CD14-positive monocyte (primary cell): Measurements from ENCODE around the gene RELB. TPM values are rescaled to one million over a fixed set of nuclear protein-coding genes. Genes with fewer than 3 reads are reported as not detected.
"Not testable (repeated sequence)": the region's sequence is repeated elsewhere in the genome, so short reads cannot be mapped to it uniquely, and the experiment has no call there.

Experiments used
- DNase-seq, 3 donors: peaks; one replicate each; pipeline ENCODE4 v3.0.0-alpha.2; 2011 to 2022
- H2AFZ ChIP-seq: 2 replicates; pipeline ENCODE4 v1.6.0; 2012; ENCODE audit warnings: mild to moderate bottlenecking, low read depth, low read length, inconsistent platforms; ENCODE audit not compliant: insufficient read depth, poor library complexity, severe bottlenecking
- H3K27ac ChIP-seq, 2 donors: 1 replicate in 1 of 2; 2 replicates in 1 of 2; pipeline ENCODE4 v1.5.1; 2012 to 2013; ENCODE audit warnings: low read length in 2 of 2, control low read depth in 1 of 2, inconsistent platforms in 1 of 2, low read depth in 1 of 2, mild to moderate bottlenecking in 1 of 2
- H3K27me3 ChIP-seq, 2 donors: one replicate each; pipeline versions ENCODE4 v1.6.0 to v1.6.1; 2011 to 2013; ENCODE audit warnings: low read length in 2 of 2; ENCODE audit not compliant: control insufficient read depth in 2 of 2, insufficient read depth in 2 of 2
- H3K36me3 ChIP-seq, 2 donors: replicated peaks in 1 of 2; 1 replicate in 1 of 2; 2 replicates in 1 of 2; pipeline versions ENCODE4 v1.5.1 to v1.6.1; 2012 to 2013; ENCODE audit warnings: low read length in 2 of 2, control low read depth in 1 of 2, inconsistent platforms in 1 of 2, mild to moderate bottlenecking in 1 of 2; ENCODE audit not compliant: insufficient read depth in 2 of 2, control insufficient read depth in 1 of 2
- H3K4me1 ChIP-seq, 2 donors: 1 replicate in 1 of 2; 2 replicates in 1 of 2; pipeline versions ENCODE4 v1.5.1 to v1.6.1; 2012 to 2013; ENCODE audit warnings: low read length in 2 of 2, control low read depth in 1 of 2, inconsistent platforms in 1 of 2, mild to moderate bottlenecking in 1 of 2, moderate library complexity in 1 of 2; ENCODE audit not compliant: insufficient read depth in 2 of 2, control insufficient read depth in 1 of 2
- H3K4me2 ChIP-seq: replicated peaks from 2 replicates; pipeline ENCODE3; 2012; ENCODE audit warnings: low read length, moderate library complexity, mild to moderate bottlenecking; ENCODE audit not compliant: poor library complexity, severe bottlenecking; ENCODE audit errors: extremely low read depth
- H3K4me3 ChIP-seq, 3 experiments: fragments of 200-600 bp in 1 of 3; sonication (generic) in 1 of 3; replicated peaks in 1 of 3; 1 replicate in 2 of 3; 2 replicates in 1 of 3; pipeline ENCODE4 v1.5.1; 2011 to 2013; ENCODE audit warnings: low read length in 3 of 3, mild to moderate bottlenecking in 3 of 3, control low read depth in 2 of 3, low read depth in 2 of 3, inconsistent platforms in 1 of 3, moderate library complexity in 1 of 3
- H3K79me2 ChIP-seq: 2 replicates; pipeline ENCODE4 v1.6.0; 2012; ENCODE audit warnings: mild to moderate bottlenecking, control low read depth, inconsistent platforms, low read length, moderate library complexity; ENCODE audit not compliant: insufficient read depth
- H3K9ac ChIP-seq: 2 replicates; pipeline ENCODE4 v1.6.0; 2017; ENCODE audit warnings: low read length, mild to moderate bottlenecking; ENCODE audit not compliant: insufficient read depth, poor library complexity, severe bottlenecking
- H3K9me3 ChIP-seq, 2 donors: replicated peaks in 1 of 2; 1 replicate in 1 of 2; 2 replicates in 1 of 2; pipeline versions ENCODE4 v1.5.1 to v1.6.1; 2012 to 2013; ENCODE audit warnings: low read length in 2 of 2, control low read depth in 1 of 2; ENCODE audit not compliant: control insufficient read depth in 1 of 2, insufficient read depth in 1 of 2
- H4K20me1 ChIP-seq: 2 replicates; pipeline ENCODE4 v1.6.0; 2012; ENCODE audit warnings: mild to moderate bottlenecking, low read length, control low read depth, moderate library complexity; ENCODE audit not compliant: insufficient read depth
- H3K27ac Mint-ChIP-seq, 7 donors: one replicate each; pipeline ENCODE4 v1.8.0; 2020; ENCODE audit warnings: mild to moderate bottlenecking in 7 of 7, mixed read lengths in 7 of 7, moderate library complexity in 6 of 7, inconsistent platforms in 2 of 7
- H3K27me3 Mint-ChIP-seq, 3 donors: one replicate each; pipeline ENCODE4 v1.8.0; 2021 to 2022; ENCODE audit warnings: low read depth in 3 of 3, mild to moderate bottlenecking in 3 of 3, mixed read lengths in 3 of 3, moderate library complexity in 3 of 3, inconsistent platforms in 1 of 3
- H3K36me3 Mint-ChIP-seq, 2 donors: one replicate each; pipeline ENCODE4 v1.8.0; 2020; ENCODE audit warnings: mixed read lengths in 2 of 2, inconsistent platforms in 1 of 2, mild to moderate bottlenecking in 1 of 2
- H3K4me1 Mint-ChIP-seq: one replicate; pipeline ENCODE4 v1.8.0; 2020; ENCODE audit warnings: mild to moderate bottlenecking, mixed read lengths
- H3K4me3 Mint-ChIP-seq, 2 donors: one replicate each; pipeline ENCODE4 v1.8.0; 2020; ENCODE audit warnings: mild to moderate bottlenecking in 2 of 2, mixed read lengths in 2 of 2, moderate library complexity in 1 of 2
- H3K9me3 Mint-ChIP-seq, 7 donors: one replicate each; pipeline ENCODE4 v1.8.0; 2020 to 2022; ENCODE audit warnings: mixed read lengths in 7 of 7, mild to moderate bottlenecking in 6 of 7, moderate library complexity in 6 of 7, inconsistent platforms in 2 of 7
- WGBS: methylation state at CpG from one replicate; pipeline ENCODE4 v1.1.5; 2013; ENCODE audit warnings: missing lambda C conversion rate; ENCODE audit not compliant: insufficient coverage; 5-methylcytosine and 5-hydroxymethylcytosine counted together
- intact Hi-C, 2 donors: fragments of 100-400 bp; cut with micrococcal nuclease; formaldehyde crosslinking; loops; one replicate each; pipeline versions ENCODE4 v1.15.0 to v1.15.1; 2023
- polyA plus RNA-seq, 3 donors: library from polyadenylated mRNA; depleted of rRNA in 1 of 3; unstranded in 2 of 3; stranded (reverse) in 1 of 3; fragments of 300-500 nt in 2 of 3; fragments of >200 nt in 1 of 3; fragmentation: Illumina TruSeq in 2 of 3; gene quantifications; 1 replicate in 2 of 3; 2 replicates in 1 of 3; pipeline ENCODE4 v1.2.3, GENCODE V29; 2012 to 2021
- TF ChIP-seq, protein P1 (sequence below): fragments of 200-600 bp; IDR thresholded peaks from one replicate; pipeline ENCODE4 v1.8.0; 2022; ENCODE audit warnings: antibody characterized with exemption, mild to moderate bottlenecking

Gene RELB
- polyA plus RNA-seq, 3 donors = 32.3 to 35.0 (median 34.4) TPM

DNA sequence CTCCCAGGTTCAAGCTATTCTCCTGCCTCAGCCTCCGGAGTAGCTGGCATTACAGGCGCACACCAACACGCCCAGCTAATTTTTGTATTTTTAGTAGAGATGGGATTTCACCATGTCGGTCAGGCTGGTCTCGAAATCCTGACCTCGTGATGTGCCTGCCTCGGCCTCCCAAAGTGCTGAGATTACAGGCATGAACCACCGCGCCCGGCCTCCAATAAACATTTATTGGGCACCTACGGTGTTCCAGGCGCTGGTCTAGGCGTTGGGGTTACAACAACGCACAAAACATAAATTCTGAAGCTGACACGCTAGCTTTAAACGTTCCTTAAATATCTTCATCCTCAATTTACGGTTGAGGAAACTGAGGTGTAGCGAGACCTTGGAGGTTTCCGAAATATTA, 599 bp upstream of the RELB start:
- peak overlapping the region; percentile 20 for H3K9ac ChIP-seq
- H3K36me3 ChIP-seq = peaks cover 5 to 22% of the 10 kb centered on the region in 2 donors
- H2AFZ ChIP-seq = peak overlapping the region; percentile 46
- peaks cover 10 to 36% of the 10 kb centered on the region in 2 donors for H3K36me3 Mint-ChIP-seq
- H3K4me3 Mint-ChIP-seq = peak overlapping the region; percentile 52 to 53
- peak overlapping the region in 1 of 2 donors; percentile 66 for H3K27ac ChIP-seq
- H3K27ac Mint-ChIP-seq = peak overlapping the region; percentile 42 to 91 (median 74)
- WGBS = 60% methylated on average over 10 of the region's 19 CpGs
- H3K4me2 ChIP-seq = peak overlapping the region; percentile 42
- not testable (repeated sequence) for H3K9me3 ChIP-seq, H3K9me3 Mint-ChIP-seq, H3K27me3 Mint-ChIP-seq, DNase-seq, H3K79me2 ChIP-seq, H3K27me3 ChIP-seq
- peaks cover 28% of the 10 kb centered on the region for H4K20me1 ChIP-seq
- H3K4me1 ChIP-seq = peaks cover 13 to 14% of the 10 kb centered on the region in 2 donors
- intact Hi-C loops = loop anchor here in 1 of 2 donors (5.0 kb wide), 1 partner anchor 42 kb away; no protein-coding TSS in a partner anchor
- H3K4me3 ChIP-seq = peak overlapping the region; percentile 14 to 35 (median 18)
- peaks cover 12% of the 10 kb centered on the region for H3K4me1 Mint-ChIP-seq

DNA sequence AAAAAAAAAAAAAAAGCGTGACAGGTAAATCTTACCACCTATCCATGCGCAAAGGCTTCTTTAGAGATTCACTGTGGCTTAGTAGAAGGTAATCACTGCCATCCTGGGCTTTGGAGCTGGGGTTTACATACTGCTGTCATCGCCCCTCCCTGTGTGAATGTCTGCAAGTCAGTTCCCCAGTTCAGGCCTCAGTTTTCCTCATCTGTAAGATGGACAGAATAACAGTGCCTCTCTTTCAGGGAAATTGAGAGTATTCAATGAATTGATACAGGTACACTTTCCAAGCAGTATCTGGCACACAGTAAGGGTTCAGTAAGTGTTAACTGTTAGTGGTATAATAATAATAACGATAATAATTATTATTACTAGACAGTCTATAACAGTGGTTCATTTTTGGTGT, 2.2 kb downstream of the RELB start:
- no peaks in the 10 kb centered on the region for H3K9me3 Mint-ChIP-seq
- peaks cover 0 to 5% (median 1%) of the 10 kb centered on the region in 3 donors for H3K27me3 Mint-ChIP-seq
- DNase-seq = no peak
- Histone ChIP-seq H2AFZ (no peak overlapping the region), H3K27ac (no peak overlapping the region), H3K4me2 (no peak overlapping the region), H3K36me3 (peaks cover 16 to 45% of the 10 kb centered on the region in 2 donors), H3K79me2 (peaks cover 8% of the 10 kb centered on the region), H4K20me1 (peaks cover 52% of the 10 kb centered on the region), H3K9me3 (no peaks in the 10 kb centered on the region), H3K4me3 (no peak overlapping the region), H3K27me3 (no peaks in the 10 kb centered on the region), H3K4me1 (peaks cover 14 to 20% of the 10 kb centered on the region in 2 donors), H3K9ac (no peak overlapping the region)
- peaks cover 22% of the 10 kb centered on the region for H3K4me1 Mint-ChIP-seq
- intact Hi-C loops = loop anchor here (2.0 to 5.0 kb wide), 2 partner anchors 35 to 39 kb away; partner anchors contain the start of gene CLASRP (in 1 of the 2)
- H3K36me3 Mint-ChIP-seq = peaks cover 29 to 57% of the 10 kb centered on the region in 2 donors
- peak overlapping the region in 1 of 7 donors; percentile 63 for H3K27ac Mint-ChIP-seq
- no peak overlapping the region for H3K4me3 Mint-ChIP-seq
- TF ChIP-seq, protein P1, sequence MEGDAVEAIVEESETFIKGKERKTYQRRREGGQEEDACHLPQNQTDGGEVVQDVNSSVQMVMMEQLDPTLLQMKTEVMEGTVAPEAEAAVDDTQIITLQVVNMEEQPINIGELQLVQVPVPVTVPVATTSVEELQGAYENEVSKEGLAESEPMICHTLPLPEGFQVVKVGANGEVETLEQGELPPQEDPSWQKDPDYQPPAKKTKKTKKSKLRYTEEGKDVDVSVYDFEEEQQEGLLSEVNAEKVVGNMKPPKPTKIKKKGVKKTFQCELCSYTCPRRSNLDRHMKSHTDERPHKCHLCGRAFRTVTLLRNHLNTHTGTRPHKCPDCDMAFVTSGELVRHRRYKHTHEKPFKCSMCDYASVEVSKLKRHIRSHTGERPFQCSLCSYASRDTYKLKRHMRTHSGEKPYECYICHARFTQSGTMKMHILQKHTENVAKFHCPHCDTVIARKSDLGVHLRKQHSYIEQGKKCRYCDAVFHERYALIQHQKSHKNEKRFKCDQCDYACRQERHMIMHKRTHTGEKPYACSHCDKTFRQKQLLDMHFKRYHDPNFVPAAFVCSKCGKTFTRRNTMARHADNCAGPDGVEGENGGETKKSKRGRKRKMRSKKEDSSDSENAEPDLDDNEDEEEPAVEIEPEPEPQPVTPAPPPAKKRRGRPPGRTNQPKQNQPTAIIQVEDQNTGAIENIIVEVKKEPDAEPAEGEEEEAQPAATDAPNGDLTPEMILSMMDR = no peak
- WGBS = 100% methylated on average over 1 of the region's 4 CpGs
